SK-N-SH (cell line): ENCODE measurements around the gene DSCAML1. TPM values are rescaled to one million over a fixed set of nuclear protein-coding genes. Genes with fewer than 3 reads are reported as not detected.

Source experiments
- polyA plus RNA-seq, 3 experiments: library from polyadenylated mRNA; depleted of rRNA; stranded (reverse); fragments of >200 nt; gene quantifications; 2 replicates each; pipeline ENCODE4 v1.2.3, GENCODE V29; 2012

DSCAML1 gene
- polyA plus RNA-seq, 1 of the 3 experiments (the other 2 are of a cell fraction) = not detected

Other genes starting within 250 kb of the DSCAML1 start
- not detected in 2 replicates for gene FXYD2, start 27.5 kb upstream of the DSCAML1 start, polyA plus RNA-seq (2012; rRNA removed)
- gene FXYD6, start 79.4 kb upstream of the DSCAML1 start, polyA plus RNA-seq (2012; rRNA removed) = 1.4 and 4.3 TPM in 2 replicates
- not detected in 2 replicates for gene TMPRSS13, start 132.2 kb upstream of the DSCAML1 start, polyA plus RNA-seq (2012; rRNA removed)
- 0.05 TPM in 1 of 2 replicates, not detected in the other for gene IL10RA, start 189.2 kb upstream of the DSCAML1 start, polyA plus RNA-seq (2012; rRNA removed)